Thymus (tissue), 14 donors: Measurements from ENCODE around the gene ATPAF2. TPM values are rescaled to one million over a fixed set of nuclear protein-coding genes. Genes with fewer than 3 reads are reported as not detected.

Source experiments
- DNase-seq, 9 donors: peaks; one replicate each; pipeline ENCODE4 v3.0.0-alpha.2; 2013; ENCODE audit warnings: low spot score in 9 of 9, low read depth in 6 of 9, missing footprints in 1 of 9
- H3K27ac ChIP-seq, 2 donors: one replicate each; pipeline ENCODE4 v1.5.1; 2013; ENCODE audit warnings: control low read depth in 1 of 2, low read depth in 1 of 2, low read length in 1 of 2, mild to moderate bottlenecking in 1 of 2, moderate library complexity in 1 of 2
- H3K27me3 ChIP-seq, 2 donors: one replicate each; pipeline ENCODE4 v1.5.1; 2013; ENCODE audit warnings: low read length in 1 of 2; ENCODE audit not compliant: control insufficient read depth in 2 of 2, insufficient read depth in 1 of 2
- H3K36me3 ChIP-seq, 2 donors: one replicate each; pipeline ENCODE4 v1.5.1; 2013; ENCODE audit warnings: low read length in 1 of 2, mild to moderate bottlenecking in 1 of 2, moderate library complexity in 1 of 2; ENCODE audit not compliant: control insufficient read depth in 2 of 2, insufficient read depth in 2 of 2
- H3K4me1 ChIP-seq, 2 donors: one replicate each; pipeline ENCODE4 v1.5.1; 2013; ENCODE audit warnings: low read length in 2 of 2; ENCODE audit not compliant: control insufficient read depth in 2 of 2, insufficient read depth in 2 of 2
- H3K4me3 ChIP-seq, 2 donors: one replicate each; pipeline ENCODE4 v1.5.1; 2013; ENCODE audit warnings: low read length in 2 of 2, control low read depth in 1 of 2, mild to moderate bottlenecking in 1 of 2
- H3K9me3 ChIP-seq, 2 donors: one replicate each; pipeline ENCODE4 v1.5.1; 2013; ENCODE audit warnings: low read length in 1 of 2, mild to moderate bottlenecking in 1 of 2; ENCODE audit not compliant: control insufficient read depth in 2 of 2, insufficient read depth in 1 of 2
- WGBS: extraction: QIAGEN DNeasy Blood & Tissue Kit; methylation state at CpG from one replicate; pipeline ENCODE4 v1.1.7; 2013; 5-methylcytosine and 5-hydroxymethylcytosine counted together
- long read RNA-seq, 10 donors: transcript quantifications; one replicate each; lab custom pipeline, GENCODE V29; 2026
- polyA plus RNA-seq: library from polyadenylated mRNA; stranded (reverse); fragments of 200-250 nt; gene quantifications from one replicate; pipeline ENCODE4 v1.2.3, GENCODE V29; 2013
- total RNA-seq: library from RNA; stranded (reverse); fragments of 120-200 nt; gene quantifications from one replicate; pipeline ENCODE4 v1.2.4, GENCODE V29; 2013
- donor health status: healthy.

Gene ATPAF2
- total RNA-seq: 16.4 TPM
- polyA plus RNA-seq: 23.1 TPM
- long read RNA-seq, donor 1, partial matches to known transcripts: 0 of 1 reads
- long read RNA-seq, donor 1, other reads (novel, unspliced or antisense): 0 of 1 reads
- long read RNA-seq, donor 2: 0 reads
- long read RNA-seq, donor 3, transcript ATPAF2-206 (8 exons, 1,564 nt): major isoform, 7 of 9 reads
- long read RNA-seq, donor 3, partial matches to known transcripts: 0 of 9 reads
- long read RNA-seq, donor 3, other reads (novel, unspliced or antisense): 0 of 9 reads
- long read RNA-seq, donor 4, partial matches to known transcripts: 0 of 2 reads
- long read RNA-seq, donor 4, other reads (novel, unspliced or antisense): 0 of 2 reads
- long read RNA-seq, donor 5, transcript ATPAF2-206 (8 exons, 1,564 nt): major isoform, 5 of 12 reads
- long read RNA-seq, donor 5, transcript ATPAF2-209 (3 exons, 633 nt): major isoform, 5 of 12 reads
- long read RNA-seq, donor 5, partial matches to known transcripts: 0 of 12 reads
- long read RNA-seq, donor 5, other reads (novel, unspliced or antisense): 0 of 12 reads
- long read RNA-seq, donor 6, transcript ATPAF2-206 (8 exons, 1,564 nt): major isoform, 10 of 10 reads
- long read RNA-seq, donor 6, partial matches to known transcripts: 0 of 10 reads
- long read RNA-seq, donor 6, other reads (novel, unspliced or antisense): 0 of 10 reads
- long read RNA-seq, donor 7, partial matches to known transcripts: 0 of 3 reads
- long read RNA-seq, donor 7, other reads (novel, unspliced or antisense): 0 of 3 reads
- long read RNA-seq, donor 8, partial matches to known transcripts: 0 of 1 reads
- long read RNA-seq, donor 8, other reads (novel, unspliced or antisense): 0 of 1 reads
- long read RNA-seq, donor 9, transcript ATPAF2-206 (8 exons, 1,564 nt): major isoform, 6 of 8 reads
- long read RNA-seq, donor 9, partial matches to known transcripts: 0 of 8 reads
- long read RNA-seq, donor 9, other reads (novel, unspliced or antisense): 0 of 8 reads
- long read RNA-seq, donor 10, partial matches to known transcripts: 0 of 3 reads
- long read RNA-seq, donor 10, other reads (novel, unspliced or antisense): 0 of 3 reads

DNA sequence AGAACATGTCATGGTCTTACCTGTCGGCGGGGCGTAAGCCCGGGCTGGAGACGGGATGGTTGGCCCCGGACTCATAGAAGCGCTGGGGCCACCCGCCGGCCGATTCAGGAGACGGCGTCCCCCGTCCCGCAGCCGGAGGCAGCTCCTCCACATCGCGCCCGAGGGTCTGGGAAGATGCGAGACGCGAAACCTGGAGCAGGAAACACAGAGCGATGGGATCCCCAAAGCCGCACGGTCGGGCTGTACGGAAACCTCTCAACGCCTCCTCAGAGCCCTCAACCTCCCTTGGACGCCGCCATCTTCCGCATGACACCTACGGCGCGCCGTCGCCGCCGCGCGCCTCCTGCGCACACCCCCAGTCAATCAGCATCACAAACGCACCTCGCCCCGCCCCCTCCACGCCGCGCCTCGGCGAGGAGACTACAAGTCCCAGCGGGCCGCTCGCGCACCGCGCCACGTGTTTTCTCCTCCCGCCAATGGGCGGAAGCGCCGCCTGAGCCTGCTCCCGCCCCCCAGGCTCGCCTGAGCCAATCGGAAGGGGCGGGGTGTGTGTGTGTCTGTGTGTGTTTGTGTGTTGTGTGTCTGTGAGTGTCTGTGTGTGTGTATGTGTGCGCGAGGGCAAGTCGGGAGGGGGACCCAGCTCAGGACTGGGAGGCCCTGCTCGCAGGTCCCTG is at the start of gene ATPAF2, which contains the start of gene GID4:
Gene ATPAF2, minus strand, starts transcription at position 308 of the 674 bp plus-strand sequence. Its CDS starts 155 bp downstream, at position 153.
Gene GID4, plus strand, starts transcription at position 548 of the 674 bp plus-strand sequence. Its CDS starts 57 bp downstream, at position 605.
- H3K27me3 ChIP-seq: no peaks in the 10 kb centered on the region
- H3K27ac ChIP-seq: peak within 1 kb of the TSS; percentile 50 to 74
- WGBS: under 1% methylated on average over 67 of the region's 67 CpGs
- H3K9me3 ChIP-seq: no peaks in the 10 kb centered on the region
- peaks cover 21 to 34% of the 10 kb centered on the region in 2 donors for H3K4me1 ChIP-seq
- H3K36me3 ChIP-seq: no peaks in the 10 kb centered on the region
- DNase-seq: peak; percentile 89 to 100 (median 99)
- peak within 1 kb of the TSS; percentile 79 to 89 for H3K4me3 ChIP-seq

DNA sequence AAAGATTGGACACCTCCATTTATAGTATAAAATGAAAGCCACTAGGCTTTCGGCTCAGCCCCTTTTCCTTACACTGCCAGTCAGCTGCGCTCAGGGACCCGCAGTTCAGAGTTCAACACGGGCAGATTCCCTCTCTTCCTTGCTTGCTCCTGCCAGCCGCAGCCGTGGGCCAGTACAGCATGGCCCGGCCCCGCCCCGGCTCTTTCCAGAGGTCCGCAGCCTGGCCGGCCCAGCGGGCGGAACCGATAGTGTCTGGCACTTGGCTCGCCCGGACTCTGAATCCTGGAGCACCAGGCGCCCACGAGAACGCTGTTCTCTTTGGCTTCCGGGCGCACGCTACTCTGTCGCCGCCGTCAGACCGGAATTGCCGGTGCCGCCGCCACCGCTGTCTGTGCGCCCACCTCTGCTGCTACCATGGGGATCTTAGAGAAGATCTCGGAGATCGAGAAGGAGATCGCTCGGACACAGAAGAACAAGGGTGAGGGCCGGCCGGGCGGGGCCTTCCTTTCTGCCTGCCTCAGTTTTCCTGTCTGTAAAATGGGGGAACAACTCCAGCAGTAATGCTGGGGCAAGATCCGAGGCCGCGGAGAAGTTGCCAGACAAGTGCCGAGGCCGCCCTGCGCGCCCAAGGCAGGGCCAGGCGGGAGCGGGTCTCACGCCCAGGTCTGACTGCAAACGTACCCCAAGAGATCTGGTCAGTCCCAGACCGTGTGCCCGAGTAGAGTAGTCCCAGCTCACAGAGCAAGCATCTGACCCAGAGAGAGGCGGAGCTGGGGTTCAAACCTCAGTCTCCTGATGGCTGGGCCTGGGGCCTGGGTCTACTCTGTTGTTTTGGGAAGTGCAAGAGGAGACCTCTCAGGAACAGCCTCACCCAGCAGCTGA is 48.9 kb upstream of the ATPAF2 start, which contains the start of gene DRG2:
Gene DRG2, plus strand, starts transcription at position 339 of the 882 bp plus-strand sequence. Its CDS starts 76 bp downstream, at position 415.
- 2% methylated on average over 52 of the region's 52 CpGs for WGBS

DNA sequence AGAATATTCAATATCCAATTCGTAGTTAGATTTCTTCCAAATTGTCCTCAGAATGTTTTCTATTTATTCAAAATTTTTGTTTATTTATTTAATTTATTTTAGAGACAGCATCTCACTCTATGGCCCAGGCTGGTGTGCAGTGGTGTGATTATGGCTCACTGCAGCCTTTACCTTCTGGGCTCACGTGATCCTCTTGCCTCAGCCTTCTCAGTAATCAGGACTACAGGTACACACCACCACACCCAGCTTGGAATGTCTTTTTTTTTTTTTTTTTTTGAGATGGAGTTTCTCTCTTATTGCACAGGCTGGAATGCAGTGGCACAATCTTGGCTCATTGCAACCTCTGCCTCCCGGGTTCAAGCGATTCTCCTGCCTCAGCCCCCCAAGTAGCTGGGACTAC is 45.3 kb upstream of the ATPAF2 start:
- Histone ChIP-seq H3K27ac (no peak overlapping the region), H3K36me3 (no peaks in the 10 kb centered on the region), H3K9me3 (no peaks in the 10 kb centered on the region), H3K4me1 (peaks cover 8 to 15% of the 10 kb centered on the region in 2 donors), H3K4me3 (no peak overlapping the region), H3K27me3 (no peaks in the 10 kb centered on the region)
- WGBS: 96% methylated on average over 4 of the region's 4 CpGs
- DNase-seq: no peak

More for the DNA sequence above, 48.9 kb upstream of the ATPAF2 start, which contains the start of gene DRG2:
- Histone ChIP-seq H3K9me3 (no peaks in the 10 kb centered on the region), H3K4me1 (peaks cover 8 to 15% of the 10 kb centered on the region in 2 donors), H3K36me3 (peaks cover 7 to 9% of the 10 kb centered on the region in 2 donors), H3K27ac (peak within 1 kb of the TSS; percentile 79 to 86), H3K4me3 (peak within 1 kb of the TSS; percentile 86 to 88), H3K27me3 (no peaks in the 10 kb centered on the region)
- DNase-seq: peak; percentile 65 to 94 (median 82)

DNA sequence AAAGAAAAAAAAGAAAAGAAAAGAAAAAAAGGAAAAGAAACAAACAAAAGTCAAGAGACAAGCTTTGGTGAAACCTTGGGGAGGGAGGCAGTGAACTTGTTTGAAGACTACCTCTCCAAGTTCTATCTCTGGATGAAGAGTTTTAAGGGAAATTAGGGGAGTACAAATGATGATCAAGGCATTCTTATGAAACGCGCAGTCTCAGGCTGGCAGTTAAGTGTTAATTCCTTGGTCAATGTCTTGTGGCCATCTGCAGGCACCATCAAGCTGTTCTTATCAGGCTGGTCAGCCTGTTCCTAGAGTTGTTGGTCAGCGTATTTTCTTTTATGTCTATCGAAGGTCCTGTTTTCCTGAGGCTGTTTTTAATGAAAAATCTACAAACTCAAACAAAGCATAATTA is 40.6 kb upstream of the ATPAF2 start:
- H3K9me3 ChIP-seq: no peaks in the 10 kb centered on the region
- H3K27ac ChIP-seq: no peak overlapping the region
- no peaks in the 10 kb centered on the region for H3K27me3 ChIP-seq
- no peak overlapping the region for H3K4me3 ChIP-seq
- WGBS: 80% methylated on average over 4 of the region's 4 CpGs
- H3K4me1 ChIP-seq: no peaks in the 10 kb centered on the region
- no peaks in the 10 kb centered on the region for H3K36me3 ChIP-seq
- no peak for DNase-seq

DNA sequence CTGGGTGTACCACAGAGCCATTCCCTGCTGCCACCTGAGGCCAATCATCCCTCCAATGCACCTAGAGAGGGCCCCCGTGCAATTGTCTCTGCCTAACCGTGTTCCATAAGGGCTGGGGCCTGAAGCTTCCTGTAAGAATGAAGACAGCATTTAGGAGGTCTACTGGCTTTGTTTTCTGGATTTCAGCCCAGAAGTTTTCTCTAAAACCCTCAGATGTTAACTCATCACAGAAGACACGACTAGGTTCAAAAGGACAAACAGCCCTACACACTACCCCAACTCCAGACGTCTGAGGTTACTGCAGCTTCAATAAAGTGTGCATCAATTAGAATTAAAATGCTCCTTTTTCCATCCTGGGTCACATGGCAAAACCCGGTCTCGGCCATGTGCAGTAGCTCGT is 38.0 kb upstream of the ATPAF2 start:
- no peaks in the 10 kb centered on the region for H3K27me3 ChIP-seq
- H3K4me1 ChIP-seq: no peaks in the 10 kb centered on the region
- H3K27ac ChIP-seq: no peak overlapping the region
- H3K9me3 ChIP-seq: no peaks in the 10 kb centered on the region
- WGBS: 88% methylated on average over 7 of the region's 7 CpGs
- no peaks in the 10 kb centered on the region for H3K36me3 ChIP-seq
- H3K4me3 ChIP-seq: no peak overlapping the region
- DNase-seq: no peak

DNA sequence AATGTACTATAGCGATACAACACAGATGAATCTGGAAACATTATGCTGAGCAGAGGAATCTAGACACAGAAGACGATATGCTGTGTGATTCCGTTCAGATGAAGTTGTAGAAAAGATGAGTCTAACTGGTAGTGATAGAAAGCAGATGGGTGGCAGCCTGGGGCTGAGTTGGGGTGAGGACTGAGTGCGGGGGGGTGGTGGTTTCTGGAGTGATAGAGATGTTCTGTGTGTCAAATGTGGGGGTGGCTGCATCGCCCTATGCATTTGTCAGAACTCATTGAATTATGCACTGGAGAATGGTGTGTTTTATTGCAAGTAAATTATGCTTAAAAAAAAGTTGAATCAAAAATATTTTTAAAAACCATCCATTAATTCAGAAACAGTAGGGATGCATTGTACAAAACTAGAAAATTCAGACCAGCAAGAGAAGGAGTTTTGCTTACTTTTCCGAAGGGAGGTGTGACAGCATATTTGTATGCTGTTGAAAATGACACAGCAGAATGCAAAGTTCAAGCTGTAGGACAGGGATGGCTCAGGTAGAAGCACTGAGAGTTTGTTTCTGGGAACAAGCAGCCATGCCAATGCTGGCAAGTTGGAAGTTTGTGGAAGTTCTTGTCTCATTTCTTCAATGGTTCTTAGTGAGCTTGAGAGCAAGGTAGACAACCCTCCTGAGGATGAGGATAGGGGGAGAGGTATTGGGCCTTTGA is 35.8 kb upstream of the ATPAF2 start:
- DNase-seq: no peak
- H3K4me1 ChIP-seq: peaks cover 2 to 6% of the 10 kb centered on the region in 2 donors
- H3K27me3 ChIP-seq: no peaks in the 10 kb centered on the region
- H3K27ac ChIP-seq: no peak overlapping the region
- H3K9me3 ChIP-seq: no peaks in the 10 kb centered on the region
- no peak overlapping the region for H3K4me3 ChIP-seq
- H3K36me3 ChIP-seq: no peaks in the 10 kb centered on the region
- WGBS: 96% methylated on average over 6 of the region's 6 CpGs

DNA sequence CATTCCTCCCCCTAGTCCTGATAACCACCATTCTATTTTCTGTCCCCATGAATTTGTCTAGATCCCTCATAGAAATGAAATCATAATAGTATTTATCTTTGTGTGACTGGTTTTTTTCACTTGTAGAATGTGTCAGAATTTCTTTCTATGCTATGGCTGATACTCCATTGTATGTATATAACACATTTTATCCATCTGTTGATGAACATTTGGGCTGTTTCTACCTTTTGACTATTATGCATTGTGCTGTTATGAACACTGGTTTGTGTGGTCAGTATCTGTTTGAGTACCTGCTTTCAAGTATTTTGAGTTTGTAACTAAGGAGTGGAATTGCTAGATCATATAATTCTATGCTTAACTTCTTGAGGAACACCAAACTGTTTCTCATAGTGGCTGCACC is 32.8 kb upstream of the ATPAF2 start:
- Histone ChIP-seq H3K9me3 (no peaks in the 10 kb centered on the region), H3K36me3 (peaks cover 0 to 3% of the 10 kb centered on the region in 2 donors), H3K27me3 (no peaks in the 10 kb centered on the region), H3K4me1 (peaks cover 2 to 6% of the 10 kb centered on the region in 2 donors), H3K27ac (no peak overlapping the region), H3K4me3 (no peak overlapping the region)
- DNase-seq: no peak
